ENCODE data around the gene MSS51.
"Not testable (repeated sequence)": the region's sequence is repeated elsewhere in the genome, so short reads cannot be mapped to it uniquely, and the experiment has no call there.

Gene MSS51

DNA sequence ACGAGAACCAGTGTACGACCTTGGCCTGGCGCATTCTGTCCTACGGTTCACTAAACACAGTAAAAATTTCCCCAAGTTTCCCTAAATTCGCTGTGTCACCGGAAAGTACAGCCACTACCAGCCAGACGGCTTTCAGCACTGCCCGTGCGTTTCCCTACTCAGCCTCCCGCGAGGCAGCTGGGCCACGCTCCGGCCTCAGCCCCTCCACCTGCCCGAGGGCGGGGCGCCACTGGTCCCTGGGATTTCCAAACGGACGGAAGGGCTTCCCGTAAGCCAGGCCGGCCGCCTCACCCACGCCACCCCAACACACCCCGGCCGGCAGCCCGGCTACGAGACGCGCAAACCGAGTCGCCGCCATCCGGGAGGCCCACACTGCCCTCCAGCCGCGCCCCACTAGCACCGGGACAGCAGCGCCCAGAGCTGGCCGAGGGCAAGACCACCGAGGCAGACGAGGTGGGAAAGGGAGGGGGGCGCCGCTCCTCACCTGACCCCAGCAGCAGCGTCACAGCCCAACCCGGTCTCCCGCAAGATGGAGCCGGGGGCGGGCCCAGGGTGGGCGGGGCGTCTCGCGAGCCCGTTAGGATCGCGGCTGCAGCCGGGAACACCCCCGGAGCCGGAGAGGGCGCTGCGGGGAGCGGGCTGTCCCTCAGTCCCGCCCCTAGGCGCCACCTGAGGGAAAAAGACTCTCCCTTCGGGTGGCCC lies 19.7 kb downstream of the MSS51 start, which contains the start of gene ANXA7:
Gene ANXA7 (minus strand): TSS at position 531 of the 702 bp plus-strand sequence. CDS start 13,202 bp downstream, outside the sequence.
- DNase-seq: peak; percentile 91 to 93

DNA sequence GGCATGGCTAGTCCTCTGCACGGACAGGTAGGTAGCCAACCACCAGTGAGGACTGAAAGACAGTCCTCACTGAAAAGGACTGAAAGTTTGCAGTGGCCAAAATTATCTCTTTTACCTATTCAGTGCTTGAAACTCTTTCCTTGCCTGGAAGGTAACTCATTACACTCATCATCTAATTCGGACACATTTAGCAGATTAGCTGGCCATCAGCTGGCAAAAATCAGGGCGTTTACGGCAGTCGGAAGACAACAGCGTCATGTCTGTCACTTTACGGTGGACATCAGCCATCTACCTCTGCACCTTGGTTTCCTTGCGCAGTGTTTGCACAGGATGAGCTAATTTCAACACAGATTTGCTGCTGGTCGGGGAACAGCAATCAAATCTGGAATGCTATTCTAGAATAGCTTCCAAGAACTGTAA lies 20.2 kb downstream of the MSS51 start:
- DNase-seq: peak; percentile 43 to 65

- no peak for DNase-seq
Measured at GRCh38 chr10:73410897-73411296, 22.5 kb downstream of the MSS51 start.

GRCh38 chr10:73408978-73409521 lies 24.3 kb downstream of the MSS51 start:
- no peak for DNase-seq

DNA sequence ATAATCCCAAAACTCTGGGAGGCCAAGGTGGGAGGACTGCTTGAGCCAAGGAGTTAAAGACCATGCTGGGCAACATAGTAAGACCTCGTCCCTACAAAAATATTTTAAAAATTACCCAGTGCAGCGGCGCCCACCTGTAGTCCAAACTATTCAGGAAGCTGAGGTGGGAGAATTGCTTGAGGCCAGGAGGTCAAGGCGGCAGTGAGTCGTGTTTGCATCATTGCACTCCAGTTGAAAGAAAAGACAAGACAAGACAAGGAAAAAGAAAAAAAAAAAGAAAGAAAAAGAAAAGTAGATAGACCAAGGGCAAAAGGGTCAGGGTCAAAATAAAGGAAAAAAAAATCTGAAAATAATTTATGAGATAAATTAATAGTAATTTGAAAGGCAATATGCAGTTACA lies 25.3 kb downstream of the MSS51 start:
- DNase-seq: no peak

GRCh38 chr10:73407495-73407894 lies 25.9 kb downstream of the MSS51 start:
- DNase-seq: no peak

- DNase-seq: no peak
Measured at GRCh38 chr10:73406846-73407245, 26.5 kb downstream of the MSS51 start.

DNA sequence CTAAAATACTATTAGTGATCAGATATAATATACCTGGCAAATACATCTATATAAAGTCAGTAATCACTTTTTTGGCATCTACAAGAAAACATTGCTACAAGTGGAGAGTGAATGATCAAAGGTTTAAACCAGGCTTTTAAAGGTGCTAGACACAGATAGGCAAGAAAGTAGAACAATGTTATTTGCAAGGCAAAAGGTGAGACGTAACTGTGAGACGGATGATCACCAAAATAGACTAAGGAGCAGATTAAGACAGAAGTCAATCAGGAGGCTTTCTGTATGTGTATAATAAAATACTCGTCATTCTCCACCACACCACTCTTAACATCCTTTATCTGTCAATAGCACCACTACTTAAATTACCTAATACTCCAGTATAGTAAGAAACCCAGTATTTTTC lies 27.8 kb downstream of the MSS51 start:
- no peak for DNase-seq

DNA sequence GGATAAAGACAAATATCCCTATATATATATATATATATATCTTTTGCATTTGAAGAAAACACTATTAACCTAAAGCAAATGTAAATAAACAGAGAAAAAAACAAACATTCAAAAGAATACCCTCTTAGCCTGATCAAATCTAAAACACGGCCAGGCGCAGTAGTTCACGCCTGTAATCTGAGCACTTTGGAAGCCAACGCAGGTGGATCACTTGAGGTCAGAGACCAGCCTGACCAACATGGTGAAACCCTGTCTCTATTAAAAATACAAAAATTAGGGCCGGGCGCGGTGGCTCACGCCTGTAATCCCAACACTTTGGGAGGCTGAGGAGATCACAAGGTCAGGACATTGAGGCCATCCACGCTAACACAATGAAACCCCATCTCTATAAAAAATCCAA lies 28.7 kb downstream of the MSS51 start:
- DNase-seq: no peak

- no peak for DNase-seq
Measured at GRCh38 chr10:73401636-73402035, 31.7 kb downstream of the MSS51 start.

GRCh38 chr10:73399063-73399462 lies 34.3 kb downstream of the MSS51 start:
- DNase-seq: no peak

GRCh38 chr10:73398024-73398423 lies 35.3 kb downstream of the MSS51 start:
- no peak for DNase-seq

- DNase-seq: not testable (repeated sequence)
Measured at GRCh38 chr10:73394325-73394724, 39.0 kb downstream of the MSS51 start.

DNA sequence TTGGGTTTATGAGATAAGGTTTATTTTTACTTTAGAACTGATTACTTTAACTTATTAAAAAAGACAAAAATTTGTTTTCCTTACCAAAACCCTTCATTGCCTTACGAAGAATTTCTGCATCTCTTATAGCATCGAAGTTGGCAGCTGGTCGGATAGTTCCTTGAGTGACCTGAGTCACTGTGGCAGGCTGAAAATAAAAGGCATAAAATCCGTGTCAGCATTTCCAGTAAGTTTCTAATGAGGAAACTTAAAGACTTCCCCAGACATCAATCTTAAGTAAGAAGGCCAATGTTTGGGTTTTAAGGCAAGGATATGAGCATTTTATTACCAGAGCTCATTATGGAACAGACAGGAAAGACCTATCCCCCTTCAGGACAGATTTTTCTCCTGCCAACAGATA lies 45.1 kb downstream of the MSS51 start:
- DNase-seq: no peak

DNA sequence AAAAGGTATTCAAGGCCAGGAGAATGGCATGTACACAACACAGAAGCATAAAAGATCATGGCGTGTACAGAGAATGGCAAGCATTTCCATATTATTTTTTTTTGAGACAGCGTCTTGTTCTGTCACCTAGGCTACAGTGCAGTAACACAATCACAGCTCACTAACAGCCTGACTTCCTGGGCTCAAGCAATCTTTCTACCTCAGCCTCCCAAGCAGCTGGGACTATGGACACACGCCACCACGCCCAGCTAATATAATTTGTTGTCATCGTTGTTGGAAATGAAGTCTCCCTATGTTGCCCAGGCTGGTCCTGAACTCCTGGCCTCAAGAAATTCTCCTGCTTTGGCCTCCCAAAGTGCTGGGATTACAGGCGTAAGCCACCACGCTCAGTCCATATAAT lies 46.8 kb downstream of the MSS51 start:
- DNase-seq: no peak

GRCh38 chr10:73379064-73379748 lies 54.2 kb downstream of the MSS51 start:
- no peak for DNase-seq

- DNase-seq: no peak
Measured at GRCh38 chr10:73376679-73377078, 56.7 kb downstream of the MSS51 start.
